Stimulated activated CD4-positive, alpha-beta T cell treated with anti-CD3 and anti-CD28 coated beads, Interleukin-12 subunit alpha, Interleukin-12 subunit beta, amount 100 ng/mL, for 4 hours (primary cell): ENCODE measurements around the gene PCSK4.
"Not testable (repeated sequence)": the region's sequence is repeated elsewhere in the genome, so short reads cannot be mapped to it uniquely, and the experiment has no call there.

Experiments
- DNase-seq: peaks from one replicate; pipeline ENCODE4 v3.0.0-alpha.2; 2020

The PCSK4 gene

DNA sequence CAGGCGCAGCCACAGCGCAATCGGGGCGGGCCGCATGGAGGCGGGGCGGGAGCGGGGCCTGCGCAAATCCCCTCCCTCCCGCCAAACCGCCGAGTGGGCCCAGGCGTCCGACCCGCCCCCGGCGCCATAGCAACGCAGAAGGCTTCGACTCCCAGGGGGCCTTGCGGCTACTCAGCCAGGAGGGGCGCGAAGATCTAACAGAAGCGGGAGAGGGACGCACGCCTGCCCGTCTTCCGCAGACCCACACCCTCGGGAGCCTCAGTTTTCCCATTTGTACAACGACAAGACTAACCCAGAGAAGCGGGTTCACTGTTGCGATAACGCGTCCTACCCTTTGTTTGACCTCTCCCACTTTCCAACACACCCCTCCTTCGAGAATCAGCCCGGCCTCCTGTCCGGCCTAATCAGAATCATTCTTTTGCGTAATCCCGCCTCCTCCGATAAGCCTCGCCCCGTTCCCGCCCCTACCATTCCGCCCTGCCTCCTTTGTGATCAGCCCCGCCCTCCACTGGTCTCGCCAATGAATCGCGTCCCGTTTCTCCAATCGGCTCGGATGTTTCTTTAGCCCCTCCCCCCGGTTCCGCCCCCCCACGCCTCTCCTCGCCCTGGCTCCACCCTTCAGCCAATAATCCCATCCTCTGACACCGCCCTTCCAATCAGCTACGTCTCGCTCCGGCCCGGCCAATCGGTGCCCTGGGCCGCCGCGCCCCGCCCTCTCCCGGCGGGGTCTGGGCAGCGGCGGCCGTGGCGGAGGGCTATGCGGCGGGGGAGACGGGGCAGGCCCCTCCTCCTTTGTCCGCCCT, at the start of gene PCSK4:
Gene PCSK4 (minus strand): TSS at position 40 of the 803 bp plus-strand sequence. CDS start 4 bp downstream, at position 36.
- DNase-seq: peak; percentile 97

DNA sequence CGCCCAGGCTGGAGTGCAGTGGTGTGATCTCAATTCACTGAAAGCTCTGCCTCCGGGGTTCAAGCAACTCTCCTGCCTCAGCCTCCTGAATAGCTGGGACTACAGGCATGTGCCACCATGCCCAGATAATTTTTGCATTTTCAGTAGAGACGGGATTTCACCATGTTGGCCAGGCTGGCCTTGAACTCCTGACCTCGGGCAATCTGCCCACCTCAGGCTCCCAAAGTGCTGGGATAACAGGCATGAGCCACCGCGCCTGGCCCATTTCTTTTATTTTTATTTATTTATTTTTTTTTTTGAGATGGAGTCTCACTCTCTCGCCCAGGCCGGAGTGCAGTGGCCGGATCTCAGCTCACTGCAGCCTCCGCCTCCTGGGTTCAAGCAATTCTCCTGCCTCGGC, 49.6 kb upstream of the PCSK4 start:
- not testable (repeated sequence) for DNase-seq

DNA sequence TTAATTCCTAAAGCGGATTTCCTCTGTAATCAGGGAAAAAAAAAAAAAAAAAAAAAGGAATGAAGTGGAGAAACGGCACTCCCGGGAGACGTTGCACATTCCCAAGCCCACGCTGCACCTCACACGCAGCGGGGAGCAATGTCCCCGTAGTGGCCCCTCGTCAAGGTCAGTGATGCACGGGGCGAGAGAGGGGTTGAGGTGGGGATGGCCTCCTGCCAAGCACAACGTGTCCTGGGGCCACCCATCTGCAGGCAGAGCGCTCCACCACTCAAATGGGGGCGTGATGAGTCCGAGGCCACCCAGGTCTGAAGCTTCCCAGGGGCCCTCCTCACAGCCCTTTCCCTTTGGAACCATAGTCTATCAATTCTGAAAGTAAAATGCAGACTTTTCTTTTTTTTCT, 48.8 kb upstream of the PCSK4 start:
- DNase-seq: no peak

DNA sequence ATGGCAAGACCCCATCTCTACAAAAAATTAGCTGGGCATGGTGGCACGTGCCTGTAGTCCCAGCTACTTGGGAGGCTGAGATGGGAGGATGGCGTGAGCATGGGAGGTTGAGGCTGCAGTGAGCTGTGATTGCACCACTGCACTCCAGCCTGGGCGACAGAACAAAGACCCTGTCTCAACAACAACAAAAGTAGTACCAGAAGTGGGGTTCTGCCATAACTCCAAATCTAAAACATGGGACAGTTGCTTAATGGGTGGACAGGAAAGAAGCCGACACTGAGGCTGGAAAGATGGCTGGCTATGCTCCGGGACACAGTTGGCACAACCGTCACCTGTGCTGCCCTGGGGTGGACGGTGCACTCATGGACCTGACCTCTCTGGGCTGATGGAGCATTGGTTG, 45.5 kb upstream of the PCSK4 start:
- DNase-seq: not testable (repeated sequence)

DNA sequence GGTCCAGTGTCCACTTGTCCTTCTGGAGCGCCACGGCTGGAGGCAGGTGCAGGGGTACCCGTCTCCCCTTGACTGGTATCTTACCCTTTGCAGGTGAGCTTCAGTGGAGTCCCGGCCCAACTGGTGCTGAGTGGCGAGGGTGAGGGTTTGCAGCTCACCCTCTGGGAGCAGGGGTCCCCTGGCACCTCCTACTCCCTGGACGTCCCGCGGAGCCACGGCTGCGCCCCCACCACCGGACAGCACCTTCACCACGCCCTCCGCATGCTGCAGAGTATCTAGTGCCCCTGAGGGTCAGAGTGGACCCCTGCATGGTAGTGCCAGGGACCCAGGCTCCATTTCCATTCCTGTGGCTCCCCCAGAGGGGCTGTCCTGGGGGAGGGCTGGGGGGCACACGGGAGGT, 44.8 kb upstream of the PCSK4 start:
- DNase-seq: no peak

DNA sequence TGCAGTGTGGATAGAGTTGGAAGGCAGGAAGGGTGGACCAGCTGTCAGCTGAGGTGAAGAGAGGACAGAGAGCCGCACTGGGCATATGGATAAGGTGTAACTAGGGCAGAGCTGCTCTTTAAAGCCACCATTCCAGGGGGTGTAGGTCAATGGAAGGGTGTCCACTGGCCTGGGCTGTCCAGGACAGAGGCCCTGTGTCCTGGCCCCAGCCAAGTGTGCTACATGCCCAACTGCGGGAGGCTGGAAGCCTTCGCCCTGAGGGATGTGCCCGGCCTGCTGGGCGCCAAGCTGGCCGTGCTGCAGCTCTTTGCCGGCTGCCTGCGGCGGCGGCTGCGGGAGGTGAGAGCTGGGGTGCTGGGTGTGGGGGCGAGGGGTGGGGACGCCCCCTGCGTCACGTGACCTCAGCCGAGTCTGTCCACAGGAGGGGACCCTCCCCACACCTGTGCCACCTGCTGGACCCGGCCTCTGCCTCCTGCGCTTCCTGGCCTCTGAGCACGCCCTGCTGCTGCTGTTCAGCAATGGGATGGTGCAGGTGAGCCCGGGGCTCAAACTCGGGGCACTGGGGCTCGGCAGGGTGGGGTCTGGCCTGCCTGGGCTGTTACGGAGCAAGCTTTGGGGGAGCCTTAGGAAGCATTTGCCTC, 43.5 kb upstream of the PCSK4 start:
- no peak for DNase-seq

DNA sequence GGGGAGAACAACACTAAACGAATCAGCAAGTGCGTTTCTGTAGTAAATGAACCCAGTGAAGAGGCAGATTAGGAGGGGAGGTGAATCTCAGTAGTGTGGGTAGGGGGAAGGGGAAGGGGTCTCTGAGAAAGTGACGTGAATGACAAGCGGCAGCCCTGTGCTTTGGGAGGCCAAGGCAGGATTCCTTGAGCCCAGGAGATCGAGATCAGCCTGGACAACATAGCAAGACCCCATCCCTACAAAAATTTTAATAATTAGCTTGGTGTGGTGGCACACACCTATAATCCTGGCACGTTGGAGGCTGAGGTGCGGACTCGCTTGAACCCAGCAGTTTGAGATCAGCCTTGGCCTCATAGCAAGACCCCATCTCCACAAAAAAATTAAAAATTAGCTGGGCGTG, 41.9 kb upstream of the PCSK4 start:
- DNase-seq: no peak

DNA sequence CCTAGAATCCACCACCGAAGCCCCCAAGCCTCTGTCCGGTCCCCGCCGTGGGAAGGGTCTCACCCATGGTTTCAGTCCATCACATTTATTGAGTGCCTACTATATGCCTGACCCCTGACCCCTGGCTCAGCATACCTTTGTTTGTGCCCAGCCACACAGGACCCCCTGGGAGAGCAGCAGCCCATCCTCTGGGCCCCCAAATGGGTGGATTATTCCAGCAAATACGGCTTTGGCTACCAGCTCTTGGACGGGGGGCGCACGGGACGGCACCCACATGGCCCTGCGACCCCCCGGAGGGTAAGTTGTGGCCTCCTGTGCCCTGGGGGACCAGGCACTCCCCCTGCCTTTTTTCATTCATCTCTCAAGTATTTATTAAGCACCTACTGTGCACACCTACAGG, 41.4 kb upstream of the PCSK4 start:
- DNase-seq: no peak

DNA sequence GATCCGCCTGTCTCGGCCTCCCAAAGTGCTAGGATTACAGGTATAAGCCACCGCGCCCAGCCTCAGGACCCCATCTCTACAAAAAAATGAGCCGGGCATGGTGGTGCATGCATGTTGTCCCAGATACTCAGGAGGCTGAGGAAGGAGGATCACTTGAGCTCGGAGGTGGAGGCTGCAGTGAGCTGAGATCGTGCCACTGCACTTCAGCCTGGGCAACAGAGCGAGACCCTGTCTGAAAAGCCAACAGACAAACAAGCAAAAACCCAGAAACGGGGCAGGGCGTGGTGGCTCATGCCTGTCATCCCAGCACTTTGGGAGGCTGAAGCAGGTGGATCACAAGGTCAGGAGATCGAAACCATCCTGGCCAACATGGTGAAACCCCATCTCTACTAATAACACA, 40.7 kb upstream of the PCSK4 start:
- DNase-seq: not testable (repeated sequence)

DNA sequence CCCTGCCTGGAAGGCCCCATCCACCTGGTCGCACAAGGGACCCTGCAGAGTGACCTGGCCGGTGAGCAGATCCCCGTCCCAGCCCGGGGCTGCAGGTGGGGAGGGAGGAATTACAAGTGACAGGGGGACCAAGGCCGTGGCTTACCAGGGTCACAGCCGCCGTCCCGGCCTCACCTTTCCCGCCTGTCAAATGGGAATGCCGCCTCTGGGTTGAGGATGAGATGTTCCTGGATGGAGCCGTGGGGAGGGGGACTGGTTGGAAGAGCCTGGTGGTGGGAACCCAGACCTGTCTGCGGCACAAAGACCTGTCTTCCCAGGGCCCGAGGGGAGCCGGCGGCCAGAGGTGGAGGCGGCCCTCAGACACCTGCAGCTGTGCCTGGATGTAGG, 39.3 kb upstream of the PCSK4 start:
- DNase-seq: no peak

DNA sequence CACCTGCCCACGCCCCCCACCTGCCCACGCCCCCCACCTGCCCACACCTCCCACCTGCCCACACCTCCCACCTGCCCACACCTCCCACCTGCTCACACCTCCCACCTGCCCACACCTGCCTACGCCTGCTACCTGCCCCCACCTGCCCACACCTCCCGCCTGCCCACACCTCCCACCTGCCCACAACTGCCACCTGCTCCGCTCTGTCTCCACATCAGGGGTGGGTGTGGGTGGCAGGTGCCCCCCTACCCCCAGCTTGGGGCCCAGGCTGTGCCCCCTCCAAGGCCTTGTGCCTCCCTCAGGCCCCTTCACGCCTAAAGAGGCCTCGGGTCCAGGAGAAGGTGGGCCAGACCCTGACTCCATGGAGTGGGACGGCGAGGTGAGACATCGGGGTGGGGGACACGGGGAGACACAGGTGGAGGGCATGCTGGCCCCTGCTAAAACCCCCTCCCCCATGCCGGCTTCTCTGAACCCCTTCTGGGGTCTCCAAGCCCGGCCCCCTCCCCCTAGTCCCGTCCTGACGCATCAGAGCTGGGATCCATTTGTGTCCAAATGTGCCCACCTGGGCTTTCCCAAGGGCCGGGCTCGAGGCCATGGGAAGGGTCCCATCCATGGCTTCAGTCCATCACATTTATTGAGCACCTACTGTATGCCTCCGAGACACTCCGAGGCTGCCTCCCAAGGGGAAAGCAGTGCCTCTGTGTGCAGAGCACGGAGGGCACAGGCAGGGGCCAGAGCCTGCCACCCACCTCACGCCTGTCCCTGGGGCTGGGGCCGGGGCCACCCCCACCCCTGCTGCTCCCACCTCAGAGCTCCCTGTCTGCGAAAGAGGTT, 38.7 kb upstream of the PCSK4 start:
- DNase-seq: no peak

DNA sequence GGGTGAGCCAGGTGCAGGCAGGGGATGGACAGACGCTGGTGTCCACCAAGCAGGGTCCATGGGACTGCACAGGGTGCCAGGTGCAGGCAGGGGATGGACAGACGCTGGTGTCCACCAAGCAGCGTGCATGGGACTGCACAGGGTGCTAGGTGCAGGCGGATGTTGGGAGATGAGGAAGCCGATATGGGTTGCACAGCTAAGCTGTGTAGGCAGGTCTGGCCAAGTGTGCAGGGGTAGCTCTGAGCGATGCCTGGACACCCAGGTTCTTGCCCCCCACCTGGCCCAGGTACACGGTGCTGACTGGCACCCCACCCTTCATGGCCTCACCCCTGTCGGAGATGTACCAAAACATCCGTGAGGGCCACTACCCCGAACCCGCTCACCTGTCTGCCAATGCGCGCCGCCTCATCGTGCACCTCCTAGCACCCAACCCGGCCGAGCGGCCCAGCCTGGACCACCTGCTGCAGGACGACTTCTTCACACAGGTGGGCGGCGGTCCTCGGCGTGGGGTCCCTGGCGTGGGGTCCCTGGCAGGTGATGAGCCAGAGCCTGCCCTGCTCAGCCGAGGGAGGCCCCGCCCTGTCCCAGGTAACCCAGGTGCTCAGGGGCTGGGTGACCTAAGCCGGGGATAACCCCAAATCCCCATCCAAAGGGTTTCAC, 37.6 kb upstream of the PCSK4 start:
- no peak for DNase-seq

DNA sequence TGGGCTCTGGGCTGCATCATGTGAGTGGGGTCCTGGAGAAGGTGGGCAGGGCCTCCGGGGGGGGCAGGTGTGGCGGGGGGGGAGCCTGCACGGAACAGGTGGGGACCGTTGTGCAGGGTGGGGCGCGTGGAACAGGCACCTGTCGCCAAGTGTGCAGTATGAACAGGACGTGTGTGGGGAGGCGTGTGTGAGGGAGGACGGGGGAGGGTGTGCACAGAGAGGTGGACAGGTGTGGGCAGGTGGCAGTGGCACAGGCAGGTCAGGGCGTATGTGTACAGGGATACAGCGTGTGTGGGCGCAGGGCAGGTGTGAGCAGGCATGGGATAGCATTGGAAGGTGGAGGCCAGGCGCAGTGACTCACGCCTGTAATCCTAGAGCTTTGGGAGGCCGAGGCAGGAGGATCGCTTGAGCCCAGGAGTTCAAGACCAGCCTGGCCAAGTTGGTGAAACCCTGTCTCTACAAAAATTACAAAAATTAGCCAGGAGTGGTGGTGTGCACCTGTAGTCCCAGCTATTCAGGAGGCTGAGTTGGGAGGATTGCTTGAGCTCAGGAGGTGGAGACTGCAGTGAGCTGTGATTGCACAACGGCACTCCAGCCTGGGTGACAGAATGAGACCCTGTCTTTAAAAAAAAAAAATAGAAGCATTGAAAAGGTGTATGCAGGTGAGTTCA, 37.0 kb upstream of the PCSK4 start:
- DNase-seq: no peak

DNA sequence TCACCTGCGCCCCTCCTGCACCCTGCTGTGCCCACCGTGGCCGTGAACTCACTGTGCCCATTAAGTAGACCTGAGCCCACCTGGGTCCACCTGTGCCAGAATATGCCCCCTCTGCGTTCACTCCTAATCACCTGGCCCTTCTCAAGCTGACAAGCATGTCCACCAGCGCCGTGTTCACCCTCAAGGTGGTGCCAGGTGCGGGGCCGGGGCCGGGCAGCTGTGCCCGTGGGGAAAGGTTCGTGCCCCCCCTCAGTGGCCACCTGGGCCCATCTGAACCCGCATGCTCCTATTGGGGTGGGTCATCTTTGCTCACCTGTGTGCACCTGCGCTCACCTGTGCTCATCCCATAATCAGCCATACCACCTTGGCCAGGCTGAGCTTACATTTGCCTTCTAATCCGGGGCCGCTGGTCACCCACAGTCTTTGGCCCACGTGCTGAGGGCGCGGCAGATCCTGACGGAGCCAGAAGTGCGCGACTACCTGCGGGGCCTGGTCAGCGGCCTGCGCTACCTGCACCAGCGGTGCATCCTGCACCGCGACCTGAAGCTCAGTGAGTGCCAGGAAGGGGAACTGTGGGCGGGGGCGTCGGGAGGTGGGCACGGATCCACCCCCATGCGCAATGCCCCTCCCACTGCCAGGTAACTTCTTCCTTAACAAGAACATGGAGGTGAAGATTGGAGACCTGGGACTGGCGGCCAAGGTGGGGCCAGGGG, 36.1 kb upstream of the PCSK4 start:
- DNase-seq: no peak

DNA sequence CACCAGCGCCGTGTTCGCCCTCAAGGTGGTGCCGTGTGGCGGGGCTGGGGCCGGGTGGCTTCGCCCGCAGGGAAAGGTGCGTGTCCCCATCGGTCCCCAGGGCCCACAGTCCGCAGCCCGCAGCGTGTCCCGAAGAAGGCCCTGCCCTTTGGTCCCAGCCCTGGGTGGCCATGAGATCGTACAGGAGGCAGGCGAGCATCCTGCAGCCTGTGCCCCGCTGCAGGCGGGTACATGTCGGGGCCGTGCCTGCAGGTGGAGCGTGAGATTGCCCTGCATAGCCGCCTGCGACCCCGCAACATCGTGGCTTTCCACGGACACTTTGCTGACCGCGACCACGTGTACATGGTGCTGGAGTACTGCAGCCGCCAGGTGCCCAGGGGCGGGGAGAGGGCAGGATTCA, 35.2 kb upstream of the PCSK4 start:
- DNase-seq: no peak

DNA sequence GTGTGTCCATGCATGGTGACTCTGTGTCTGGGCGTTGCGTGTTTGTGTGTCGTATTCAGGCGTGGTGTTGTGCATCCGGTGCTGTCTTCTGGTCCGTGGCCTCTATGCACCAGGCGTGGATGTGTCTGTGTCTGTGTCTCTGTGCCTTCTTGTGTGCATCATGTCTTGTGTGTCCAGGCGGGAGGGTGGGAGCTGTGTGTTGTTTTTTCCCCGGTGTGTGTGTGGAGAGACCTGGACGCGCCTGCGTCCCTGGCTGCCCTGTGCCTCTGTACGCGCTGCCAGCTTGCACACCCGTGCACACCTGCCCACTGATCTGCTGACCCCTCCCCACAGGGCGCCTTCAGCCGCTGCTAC, 34.8 kb upstream of the PCSK4 start:
- no peak for DNase-seq

DNA sequence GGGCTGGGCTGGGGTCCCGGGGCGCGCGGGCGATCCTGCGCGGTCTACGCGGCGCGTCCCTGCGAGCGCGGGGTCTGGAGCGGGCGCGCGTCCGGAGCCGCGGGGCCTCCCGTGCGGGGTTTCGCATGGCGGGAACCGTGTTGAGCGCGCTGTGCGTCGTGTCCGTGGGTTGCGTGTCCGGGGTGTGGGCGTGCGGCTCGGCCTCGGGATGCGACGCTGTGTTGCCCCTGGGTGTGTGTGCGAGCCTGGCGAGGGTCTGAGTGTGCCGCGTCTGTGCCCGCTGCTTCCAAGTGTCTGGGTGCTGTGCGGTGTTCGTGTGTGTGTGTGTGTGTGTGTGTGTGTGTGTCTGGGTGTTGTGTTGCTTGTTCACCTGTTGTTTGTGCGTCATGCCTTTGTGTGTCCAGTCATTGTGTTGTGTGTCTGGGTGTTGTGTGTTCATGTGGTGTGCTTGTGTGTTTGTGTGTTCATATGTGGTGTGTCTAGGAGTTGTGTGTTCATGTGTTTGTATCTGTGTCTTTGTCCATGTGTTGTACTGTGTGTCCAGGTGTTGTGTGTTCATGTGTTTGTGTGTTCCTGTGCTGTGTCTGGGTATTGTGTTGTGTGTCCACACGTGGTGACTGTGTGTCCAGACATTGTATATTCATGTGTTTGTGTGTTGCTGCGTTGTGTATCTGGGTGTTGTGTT, 34.3 kb upstream of the PCSK4 start:
- no peak for DNase-seq

DNA sequence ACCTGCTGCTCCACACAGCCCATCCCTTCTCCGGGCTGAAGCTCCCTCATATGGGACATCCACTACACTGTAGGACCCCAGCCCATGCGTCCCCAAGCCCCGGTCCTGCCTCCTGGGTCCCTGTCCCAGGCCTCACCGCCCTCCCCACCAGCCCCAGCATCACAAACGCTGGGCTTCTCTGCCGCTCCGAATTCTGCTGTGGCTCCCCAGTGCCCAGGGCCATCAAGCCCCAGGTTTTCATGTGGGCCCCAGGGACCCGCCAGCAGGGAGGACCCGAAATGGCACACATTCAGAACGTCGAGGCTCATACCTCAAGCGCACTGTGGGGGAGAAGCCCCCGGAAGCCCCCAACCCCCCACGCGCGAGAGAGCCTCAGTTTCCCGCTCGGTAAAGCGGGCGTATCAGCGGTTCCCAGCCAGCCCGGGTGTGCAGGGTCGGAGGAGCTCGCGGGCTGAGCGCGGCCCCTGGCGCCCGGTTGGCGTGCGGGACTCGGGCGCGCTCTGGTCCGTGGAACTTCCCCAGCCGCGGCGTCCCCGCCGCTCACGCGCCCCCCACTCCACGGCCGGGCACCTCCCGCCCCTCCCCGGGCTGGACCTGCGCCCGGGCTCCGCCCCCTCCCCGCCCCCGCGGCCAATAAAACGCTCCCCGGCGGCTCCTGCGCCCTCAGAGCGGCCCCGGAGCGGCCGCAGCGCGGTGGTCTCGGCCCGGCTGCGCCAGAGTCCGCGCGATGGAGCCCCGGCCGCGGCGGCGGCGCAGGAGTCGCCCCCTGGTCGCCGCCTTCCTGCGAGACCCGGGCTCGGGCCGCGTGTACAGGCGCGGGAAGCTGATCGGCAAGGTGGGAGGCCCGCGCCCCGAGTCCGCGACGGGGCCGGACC, 33.5 kb upstream of the PCSK4 start, which contains the start of gene PLK5:
Gene PLK5 (plus strand): TSS at position 666 of the 875 bp plus-strand sequence. CDS start 2,920 bp downstream, outside the sequence.
- DNase-seq: no peak

DNA sequence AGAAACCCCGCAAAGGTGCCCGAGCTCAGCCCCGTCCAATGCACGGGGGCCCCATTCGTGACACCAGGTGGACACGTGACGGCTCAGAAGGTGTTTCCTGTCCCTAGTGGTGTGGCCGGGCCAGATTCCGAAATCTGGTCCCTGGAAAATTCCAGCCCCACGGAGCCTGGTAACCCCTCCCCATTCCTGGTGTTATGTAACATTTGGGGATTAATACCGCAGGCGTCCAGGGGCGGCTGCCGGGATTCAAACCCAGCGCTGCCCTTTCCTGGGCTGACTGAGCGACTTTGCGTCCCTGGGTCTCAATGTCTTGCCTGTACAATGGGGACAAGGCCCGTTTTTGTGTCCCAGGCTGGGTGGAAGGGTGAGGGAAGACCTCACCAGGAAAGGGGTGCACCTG, 32.7 kb upstream of the PCSK4 start:
- no peak for DNase-seq

DNA sequence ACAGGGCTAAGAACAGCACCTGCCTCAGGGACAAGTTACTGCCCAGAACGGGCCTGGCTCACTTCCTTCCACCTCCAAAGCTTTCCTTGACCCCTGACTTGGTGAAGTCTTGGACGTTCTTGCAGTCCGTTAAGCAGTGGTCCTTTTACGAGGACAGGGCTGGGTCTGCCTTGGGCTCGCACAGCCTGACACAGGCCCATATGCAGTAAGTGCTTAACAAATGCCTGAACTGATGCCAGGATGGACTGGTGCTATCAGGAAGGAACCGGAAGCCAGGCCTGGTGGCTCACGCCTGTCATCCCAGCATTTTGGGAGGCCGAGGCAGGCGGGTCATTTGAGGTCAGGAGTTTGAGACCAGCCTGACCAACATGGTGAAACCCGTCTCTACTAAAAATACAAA, 31.9 kb upstream of the PCSK4 start:
- DNase-seq: no peak
